ENCODE data around the gene HOXA9. TPM values are rescaled to one million over a fixed set of nuclear protein-coding genes. Genes with fewer than 3 reads are reported as not detected.

HOXA9 gene
- total and polyA plus RNA-seq, 10 of the 15 experiments (the other 5 are each of a cell fraction or from before 2014, with no cell fraction given), result not detected

- FAIRE-seq, result no peak
- no peaks in the 10 kb centered on the region for H3K4me1 ChIP-seq (ENCODE audit: control insufficient read depth, insufficient read depth, low read length)
- SMC1A ChIA-PET (ENCODE audit: uncharacterized antibody, unreplicated experiment), result interaction anchor here (0.6 to 2.8 kb wide), 3 partner anchors 36 to 434 kb away, joined by 3 to 6 read pairs (median 5); no protein-coding TSS in a partner anchor
- no TSS peak for BruUV-seq (replicated peaks)
- ATAC-seq, result no peak
- POLR2A ChIA-PET, result no interaction called here
- H3K4me2 ChIP-seq (ENCODE audit: control insufficient read depth, insufficient read depth), result no peak overlapping the region
- RAD21 ChIA-PET (ENCODE audit: unreplicated experiment), result no interaction called here
- intact Hi-C loops (cut with micrococcal nuclease; ENCODE audit: unreplicated experiment) (no loop called here), in situ Hi-C loops (cut with MboI) (no loop called here)
- CTCF ChIA-PET, result interaction anchor here (0.6 to 0.9 kb wide), 2 partner anchors 266 to 359 kb away, joined by 3 read pairs; no protein-coding TSS in a partner anchor
- no peak overlapping the region for H3K4me3 ChIP-seq
- H3K9me3 ChIP-seq (replicated peaks; ENCODE audit: control insufficient read depth, insufficient read depth, low read length), result no peaks in the 10 kb centered on the region
- no peak for TF ChIP-seq PAX5 (IDR thresholded peaks at IDR 0.05; ENCODE audit: borderline replicate concordance, low read depth, low read length)
- no peak for TF ChIP-seq YBX1 (IDR thresholded peaks at IDR 0.05)
- no peak for TF ChIP-seq MTA2 (IDR thresholded peaks at IDR 0.05; ENCODE audit: low read depth)
- no peak for TF ChIP-seq USF2 (IDR thresholded peaks at IDR 0.05; ENCODE audit: borderline replicate concordance, low read depth, low read length)
- no peak for TF ChIP-seq RB1 (IDR thresholded peaks at IDR 0.05; ENCODE audit: borderline replicate concordance)
- no peak for TF ChIP-seq NR2C1 (IDR thresholded peaks at IDR 0.05)
- H3K79me2 ChIP-seq (ENCODE audit: control insufficient read depth, insufficient read depth, low read length), result no peaks in the 10 kb centered on the region
- no peaks in the 10 kb centered on the region for H3K36me3 ChIP-seq (ENCODE audit: control insufficient read depth in 2 of 2, insufficient read depth in 2 of 2, low read length in 1 of 2)
- H4K20me1 ChIP-seq (ENCODE audit: control insufficient read depth, insufficient read depth), result no peaks in the 10 kb centered on the region; the same call in 1 of the 2 replicates
- H3K9ac ChIP-seq (ENCODE audit: control insufficient read depth, insufficient read depth, low read length), result no peak overlapping the region
- DNase-seq (ENCODE audit: low read depth, low spot score), result no peak
- WGBS (ENCODE audit: insufficient coverage, insufficient replicate concordance, low lambda C conversion rate, missing lambda C conversion rate), result 0% methylated on average over 1 of the region's 1 CpG
- no peaks in the 10 kb centered on the region; a peak in 1 of 4 replicates for H3K27me3 ChIP-seq (replicated peaks in 1 of 2; ENCODE audit: control insufficient read depth in 2 of 2, insufficient read depth in 2 of 2, low read length in 1 of 2)
- H3K27ac ChIP-seq (ENCODE audit: control insufficient read depth, insufficient read depth), result no peak overlapping the region
- no peak overlapping the region for H2AFZ ChIP-seq (ENCODE audit: control insufficient read depth, low read depth, low read length)
These were observed 45.9 kb downstream of the HOXA9 start for GRCh38 chr7:27119412-27119911.

- DNase-seq (ENCODE audit: low read depth, low spot score) (no peak), FAIRE-seq (no peak), ATAC-seq (no peak)
- Histone ChIP-seq H3K36me3 (ENCODE audit: control insufficient read depth in 2 of 2, insufficient read depth in 2 of 2, low read length in 1 of 2) (no peaks in the 10 kb centered on the region), H3K9ac (ENCODE audit: control insufficient read depth, insufficient read depth, low read length) (no peak overlapping the region), H3K4me2 (ENCODE audit: control insufficient read depth, insufficient read depth) (no peak overlapping the region), H2AFZ (ENCODE audit: control insufficient read depth, low read depth, low read length) (no peak overlapping the region), H3K9me3 (replicated peaks; ENCODE audit: control insufficient read depth, insufficient read depth, low read length) (no peaks in the 10 kb centered on the region), H3K4me1 (ENCODE audit: control insufficient read depth, insufficient read depth, low read length) (no peaks in the 10 kb centered on the region), H4K20me1 (ENCODE audit: control insufficient read depth, insufficient read depth) (no peaks in the 10 kb centered on the region; the same call in 1 of the 2 replicates), H3K79me2 (ENCODE audit: control insufficient read depth, insufficient read depth, low read length) (no peaks in the 10 kb centered on the region), H3K4me3 (no peak overlapping the region), H3K27ac (ENCODE audit: control insufficient read depth, insufficient read depth) (no peak overlapping the region), H3K27me3 (replicated peaks in 1 of 2; ENCODE audit: control insufficient read depth in 2 of 2, insufficient read depth in 2 of 2, low read length in 1 of 2) (no peaks in the 10 kb centered on the region; a peak in 1 of 4 replicates)
- CTCF ChIA-PET, result no interaction called here
- intact Hi-C loops (cut with micrococcal nuclease; ENCODE audit: unreplicated experiment) (no loop called here), in situ Hi-C loops (cut with MboI) (no loop called here)
- RAD21 ChIA-PET (ENCODE audit: unreplicated experiment), result no interaction called here
- SMC1A ChIA-PET (ENCODE audit: uncharacterized antibody, unreplicated experiment), result interaction anchor here (2.8 kb wide), 1 partner anchor 35 kb away, joined by 6 read pairs; no protein-coding TSS in a partner anchor
- WGBS (ENCODE audit: insufficient coverage, insufficient replicate concordance, low lambda C conversion rate, missing lambda C conversion rate), result 25% methylated on average over 3 of the region's 3 CpGs
- POLR2A ChIA-PET, result no interaction called here
- no TSS peak for BruUV-seq (replicated peaks)
- TF ChIP-seq MTA3 (IDR thresholded peaks at IDR 0.05; ENCODE audit: borderline replicate concordance, low read length) (no peak), ZBTB33 (IDR thresholded peaks at IDR 0.05) (no peak), TARDBP (IDR thresholded peaks at IDR 0.05; ENCODE audit: borderline replicate concordance) (no peak), NBN (IDR thresholded peaks at IDR 0.05) (no peak), NR2C2 (IDR thresholded peaks at IDR 0.05; ENCODE audit: borderline replicate concordance, control insufficient read depth, insufficient read length, low read depth) (no peak), BCL3 (IDR thresholded peaks at IDR 0.05; ENCODE audit: borderline replicate concordance, insufficient read depth, low read depth, low read length, poor library complexity, severe bottlenecking) (no peak), SRF (IDR thresholded peaks at IDR 0.05; ENCODE audit: low read depth in 2 of 2, low read length in 2 of 2) (no peak), CBX5 (IDR thresholded peaks at IDR 0.05; ENCODE audit: low read depth) (no peak)
These were observed 46.8 kb downstream of the HOXA9 start for GRCh38 chr7:27118580-27118979.

Measured in GM12878 (cell line).